GM21367 (cell line): ENCODE results near the gene COL6A3.

Source experiments
- ATAC-seq: cut with Tn5 transposase; IDR thresholded peaks from one replicate; pipeline ENCODE4 v1.9.1; 2021; ENCODE audit not compliant: unreplicated experiment

The COL6A3 gene

DNA sequence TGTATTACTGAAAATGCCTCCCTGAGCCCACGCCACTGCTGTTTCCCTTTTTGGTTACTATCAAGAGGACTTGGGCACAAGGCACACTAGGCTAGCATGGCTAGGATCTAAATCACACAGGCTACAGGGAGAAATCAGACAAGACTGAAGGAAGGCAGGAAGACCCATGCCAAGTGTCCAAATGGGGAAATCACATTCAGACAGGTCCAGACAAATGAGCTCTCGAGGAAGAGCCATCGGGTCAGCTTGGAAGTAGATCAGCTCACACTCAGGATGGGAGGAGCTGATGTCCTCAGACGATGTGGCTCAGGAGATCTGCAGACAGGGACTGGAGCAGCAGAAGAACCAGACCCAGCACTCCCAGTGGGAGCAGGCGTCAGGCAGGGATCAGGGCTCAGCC, 113.2 kb downstream of the COL6A3 start:
- no peak for ATAC-seq

DNA sequence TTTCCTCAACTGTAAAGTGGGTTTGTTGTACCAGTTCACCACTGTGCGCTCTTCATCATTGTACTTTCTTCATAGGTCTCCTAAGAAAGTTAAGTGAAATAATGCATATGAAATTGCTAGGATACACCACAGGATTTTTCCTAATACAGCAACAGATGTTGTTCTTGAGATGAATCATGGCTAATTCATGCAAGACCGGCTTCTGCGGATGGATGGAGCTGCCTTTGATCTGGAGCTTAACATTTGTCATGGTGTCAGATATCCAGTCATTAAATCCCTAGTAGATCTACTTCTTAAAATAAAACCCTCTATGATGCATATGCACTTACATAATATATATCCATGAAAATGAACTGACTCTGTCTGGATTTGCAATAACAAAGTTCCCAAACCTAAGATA, 114.1 kb downstream of the COL6A3 start:
- no peak for ATAC-seq

DNA sequence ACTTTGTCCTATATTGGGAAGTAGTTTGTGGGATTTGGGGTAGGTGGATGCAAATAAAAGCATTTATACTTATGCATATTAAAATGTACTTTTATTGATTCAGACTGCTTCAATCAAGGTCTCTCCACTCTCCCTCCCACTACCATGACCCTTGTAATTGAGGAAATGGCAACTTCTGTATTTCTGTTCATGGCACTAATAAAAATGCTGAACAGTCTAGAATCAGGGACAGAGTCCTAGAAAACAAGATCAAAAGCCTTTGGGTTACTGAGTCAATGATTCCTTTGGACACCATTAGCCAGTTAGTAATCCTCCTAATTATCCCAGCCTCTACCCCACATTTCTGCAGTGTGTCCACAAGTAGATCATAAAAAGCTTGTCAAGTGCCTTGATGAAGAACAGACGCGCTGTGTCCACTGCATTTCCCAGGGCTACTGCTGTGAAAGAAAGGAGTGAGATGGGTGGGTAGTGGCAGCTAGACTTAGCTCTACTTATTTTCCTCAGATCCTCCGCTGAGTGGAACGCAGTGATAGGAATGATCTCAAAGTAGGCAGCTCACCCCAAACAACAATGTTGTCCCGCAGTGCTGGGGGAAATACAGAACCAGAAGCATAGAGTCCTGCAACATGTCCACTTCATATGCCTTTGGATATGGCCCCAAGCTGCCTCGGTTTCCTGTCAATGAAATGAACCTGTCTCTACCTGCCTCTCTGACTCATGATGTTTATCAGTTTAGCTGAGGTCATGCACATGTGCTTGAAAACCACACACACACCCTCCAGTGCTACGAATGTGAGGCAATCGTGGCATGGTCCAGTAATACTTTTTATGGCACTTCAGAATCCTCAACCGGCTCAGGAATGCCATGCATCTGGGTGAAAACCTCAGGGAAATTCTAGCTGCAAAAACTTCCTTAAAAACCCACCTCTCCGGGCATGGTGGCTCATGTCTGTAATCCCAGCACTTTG, 115.5 kb downstream of the COL6A3 start:
- ATAC-seq = no peak

DNA sequence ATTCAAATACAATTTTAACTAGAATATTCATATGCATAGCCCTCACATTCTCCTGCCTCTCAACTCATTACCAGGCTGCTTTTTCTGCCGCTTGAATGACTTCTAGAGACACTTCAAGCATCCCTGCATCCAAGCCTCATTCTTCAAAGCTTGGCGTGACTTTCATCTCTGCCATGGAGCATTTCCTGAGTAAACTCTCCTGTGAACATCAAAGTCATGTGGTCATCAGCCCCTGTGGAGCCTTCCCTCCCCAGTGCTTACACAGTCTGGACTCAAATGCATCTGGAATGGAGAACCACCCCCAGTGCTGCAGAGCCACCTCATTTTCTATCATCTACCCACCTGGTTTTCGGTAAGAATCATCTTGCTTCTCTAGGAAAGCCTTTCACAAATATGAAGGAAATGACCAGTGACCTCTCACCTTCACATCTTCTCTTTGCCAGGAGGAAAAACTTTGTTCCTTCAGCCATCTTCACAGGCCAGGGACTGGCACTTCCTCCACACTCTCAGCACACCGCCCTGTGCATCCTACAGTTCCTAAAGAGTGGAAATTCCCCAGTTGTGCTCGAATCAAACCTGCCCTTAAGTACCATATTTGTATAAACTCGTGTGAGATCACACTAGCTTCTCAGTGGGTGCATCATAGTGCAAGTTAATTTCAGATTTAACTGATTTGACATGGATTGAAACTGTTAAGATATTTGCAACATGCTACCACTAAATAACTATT, 116.4 kb downstream of the COL6A3 start:
- no peak for ATAC-seq

DNA sequence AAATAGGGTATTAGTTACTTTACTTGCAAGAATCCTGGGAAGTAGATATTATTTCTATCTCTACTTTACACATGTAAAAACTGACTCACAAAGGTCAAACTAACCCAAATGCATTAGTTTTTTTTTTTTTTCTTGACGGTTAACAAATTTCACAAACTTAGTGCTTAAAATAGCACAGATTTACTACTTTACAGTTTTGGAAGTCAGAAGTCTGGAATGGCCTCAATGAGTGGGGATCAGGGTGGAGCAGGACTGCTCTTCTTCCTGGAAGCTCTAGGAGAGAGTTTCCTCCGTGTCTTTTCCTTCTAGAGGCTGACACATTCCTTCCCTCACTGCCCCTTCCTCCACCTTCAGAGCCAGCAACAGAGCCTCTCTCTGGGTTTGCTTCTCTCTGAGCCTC, 117.2 kb downstream of the COL6A3 start:
- no peak for ATAC-seq

DNA sequence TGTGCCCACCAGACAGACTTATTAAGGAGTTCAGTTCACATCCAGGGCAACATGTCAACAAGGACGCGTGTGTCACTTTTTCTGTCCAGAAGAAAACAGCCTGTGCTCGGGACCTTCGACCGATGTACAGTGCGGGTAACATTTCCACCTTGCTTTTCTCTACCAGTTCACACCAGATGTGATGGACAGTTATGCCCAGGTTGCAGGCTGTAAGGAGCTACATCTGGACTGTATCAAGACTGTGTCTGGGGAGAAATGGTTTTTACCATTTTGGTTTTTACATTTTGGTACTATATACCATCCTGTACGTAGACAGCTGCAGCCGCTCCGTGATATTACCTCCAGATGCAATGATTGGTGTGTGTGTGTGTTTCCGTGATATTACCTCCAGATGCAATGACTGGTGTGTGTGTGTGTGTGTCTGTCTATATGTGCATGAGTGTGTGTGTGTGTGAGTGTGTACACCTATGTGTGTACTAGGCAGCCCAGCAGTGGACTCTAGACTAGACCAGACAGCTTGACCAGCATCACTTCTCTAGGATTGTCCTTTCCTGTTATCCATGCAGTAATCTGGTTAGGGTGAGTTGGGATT, 118.0 kb downstream of the COL6A3 start:
- ATAC-seq = no peak

DNA sequence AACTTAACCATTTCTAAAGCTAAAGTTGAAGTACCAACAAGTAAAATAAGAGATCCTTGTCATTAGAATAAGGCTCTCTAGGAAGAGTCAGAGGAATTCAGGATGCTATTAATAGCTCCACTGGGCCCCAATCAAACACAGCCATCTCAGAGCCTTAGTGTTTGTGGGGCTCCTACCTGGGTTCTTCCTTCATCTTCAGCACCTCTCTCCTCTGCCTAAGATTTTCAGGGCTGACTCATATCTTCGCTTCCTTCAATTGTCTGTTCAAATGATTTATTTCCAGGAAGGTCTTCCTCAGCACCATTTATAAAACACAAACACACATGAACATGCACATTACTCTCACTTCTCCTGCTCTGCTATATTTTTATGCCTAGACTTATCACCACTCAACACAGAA, 119.5 kb downstream of the COL6A3 start:
- no peak for ATAC-seq

DNA sequence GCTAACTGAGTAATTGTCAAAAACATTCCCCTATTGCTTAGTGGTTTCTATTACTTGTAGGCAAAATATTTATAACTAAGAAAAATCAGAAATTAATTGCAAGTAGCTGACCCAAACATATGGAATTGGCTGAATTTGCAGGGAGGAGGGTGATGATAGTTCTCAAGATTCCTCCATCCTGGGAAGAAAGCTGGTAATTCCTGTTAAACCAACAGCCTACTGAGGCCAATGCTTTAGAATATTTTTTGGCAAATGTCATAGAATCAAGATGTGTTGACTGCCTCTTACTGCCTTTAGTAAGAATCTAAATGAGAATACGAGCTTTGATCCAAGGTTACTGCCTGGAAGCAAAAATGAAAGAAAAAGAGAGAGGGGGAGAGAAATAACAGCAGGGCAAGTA, 120.0 kb downstream of the COL6A3 start:
- no peak for ATAC-seq

DNA sequence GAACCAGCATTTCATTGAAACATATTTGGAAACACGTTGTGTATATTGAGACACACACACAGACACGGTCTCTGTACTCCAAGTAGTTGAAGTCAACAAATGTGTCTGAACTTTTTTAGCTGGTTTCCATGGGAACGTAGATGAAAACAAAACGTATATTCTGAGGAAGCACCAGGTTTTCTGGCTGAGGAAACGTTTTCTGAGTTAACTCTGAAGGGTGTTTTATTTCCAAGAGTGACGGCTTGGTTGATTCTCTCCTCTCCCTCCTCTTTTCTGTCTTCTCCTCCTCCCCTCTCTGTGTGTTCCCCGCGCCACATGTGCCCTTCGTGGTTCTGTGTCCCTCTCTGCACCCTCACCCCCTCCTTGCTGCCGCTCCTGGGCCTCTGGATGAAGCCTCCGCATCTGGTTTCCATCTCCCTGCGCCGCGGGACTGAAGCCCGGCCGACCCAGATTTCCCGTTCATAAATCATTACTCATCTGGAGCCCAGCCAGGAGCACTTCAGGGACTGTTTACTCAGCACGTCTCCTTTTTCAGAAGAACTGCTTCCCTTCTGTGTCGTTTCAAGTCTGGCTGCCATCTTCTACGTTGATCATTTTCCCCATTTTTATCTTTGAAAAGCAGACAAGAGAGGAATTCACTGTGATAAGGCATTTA, 122.7 kb downstream of the COL6A3 start:
- no peak for ATAC-seq

DNA sequence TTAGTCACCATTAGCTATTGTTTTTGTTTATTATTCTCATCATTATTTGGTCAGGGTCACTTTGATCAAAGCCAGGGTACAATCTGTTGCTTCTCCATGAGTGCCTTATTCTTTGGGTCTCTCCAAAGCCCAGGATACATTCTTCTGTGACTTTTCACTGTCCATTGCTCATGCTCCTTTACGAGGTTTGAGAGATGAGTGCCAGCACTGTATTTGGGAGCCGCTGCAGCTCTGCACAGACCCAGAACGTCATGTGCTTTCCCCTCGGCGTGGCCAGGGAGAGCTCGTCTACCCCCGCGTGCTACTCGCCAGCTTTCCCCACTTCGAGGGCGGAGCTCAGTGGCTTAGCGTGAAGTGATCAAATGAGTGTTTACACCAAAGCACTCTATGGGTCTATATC, 123.7 kb downstream of the COL6A3 start:
- ATAC-seq = no peak

DNA sequence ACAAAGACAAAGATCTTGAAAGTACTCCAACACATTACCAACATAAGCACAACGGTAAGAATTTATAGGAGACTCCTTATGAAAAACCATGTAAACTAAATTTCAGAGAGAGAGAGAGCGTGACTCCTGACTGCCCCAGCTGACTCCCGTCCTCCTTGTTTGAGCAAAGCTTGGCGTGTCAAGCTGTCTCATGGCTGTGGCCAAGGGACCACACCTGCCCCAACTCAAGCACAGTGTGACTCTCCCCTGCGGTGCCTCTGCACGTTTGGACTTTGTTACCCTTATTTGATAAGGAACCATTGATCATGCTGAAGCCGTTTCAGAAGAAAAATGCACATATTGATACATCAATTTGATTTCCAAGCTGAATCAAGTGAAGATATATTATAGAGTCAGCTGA, 124.8 kb downstream of the COL6A3 start:
- ATAC-seq = no peak

DNA sequence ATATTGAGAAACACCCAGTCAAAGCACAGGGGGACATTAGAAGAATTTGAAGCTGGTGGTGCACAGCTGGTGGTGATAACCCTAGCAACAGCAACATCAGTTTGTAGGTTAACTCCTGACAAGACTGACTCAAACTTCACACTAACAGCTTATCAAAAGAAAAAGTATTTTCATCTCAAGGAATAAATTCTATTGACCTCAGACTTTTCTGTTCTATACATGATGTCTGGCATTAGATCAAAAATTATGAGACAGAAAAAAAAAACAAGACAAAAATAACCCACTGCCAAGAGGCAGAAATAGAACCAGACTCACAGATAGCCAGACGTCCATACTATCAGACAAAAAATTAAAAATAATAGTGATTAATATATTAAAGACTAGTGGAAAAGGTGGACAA, 126.1 kb downstream of the COL6A3 start:
- ATAC-seq = no peak

DNA sequence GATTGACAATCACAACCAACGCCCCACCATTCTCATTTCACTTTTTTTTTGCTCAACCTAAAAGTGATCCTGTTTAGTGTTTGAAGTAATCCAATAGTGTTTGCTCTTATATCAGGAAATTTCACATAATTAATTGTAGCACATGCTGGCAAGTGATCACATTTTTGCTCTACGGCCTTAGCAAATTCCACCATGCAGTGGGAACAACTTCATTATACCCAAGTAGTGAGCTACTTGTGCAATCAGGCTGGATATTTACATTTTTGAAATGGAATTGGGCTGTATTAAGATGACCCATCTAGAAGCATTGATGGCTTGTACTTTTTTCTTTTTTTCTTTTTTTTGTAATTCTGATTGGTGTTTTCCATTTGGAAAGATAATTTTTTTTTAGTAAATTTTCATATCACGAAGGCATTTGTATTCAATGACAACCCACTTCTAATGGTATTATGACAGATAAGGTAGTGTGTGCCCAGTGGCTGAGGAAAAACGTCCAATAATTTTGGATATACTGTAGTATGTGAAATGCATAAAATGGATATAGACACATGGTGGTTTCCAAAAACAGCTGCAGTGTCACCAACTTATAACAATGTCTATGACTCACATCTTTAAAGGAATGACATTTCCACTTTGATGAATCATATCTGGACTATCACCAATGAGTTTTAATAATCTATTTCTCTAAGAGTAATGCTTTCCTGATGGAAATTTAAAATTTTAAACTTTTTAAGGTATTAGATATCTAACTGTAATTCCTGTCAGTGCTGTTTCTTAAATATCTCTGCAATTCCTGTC, 130.6 kb downstream of the COL6A3 start:
- ATAC-seq = no peak

DNA sequence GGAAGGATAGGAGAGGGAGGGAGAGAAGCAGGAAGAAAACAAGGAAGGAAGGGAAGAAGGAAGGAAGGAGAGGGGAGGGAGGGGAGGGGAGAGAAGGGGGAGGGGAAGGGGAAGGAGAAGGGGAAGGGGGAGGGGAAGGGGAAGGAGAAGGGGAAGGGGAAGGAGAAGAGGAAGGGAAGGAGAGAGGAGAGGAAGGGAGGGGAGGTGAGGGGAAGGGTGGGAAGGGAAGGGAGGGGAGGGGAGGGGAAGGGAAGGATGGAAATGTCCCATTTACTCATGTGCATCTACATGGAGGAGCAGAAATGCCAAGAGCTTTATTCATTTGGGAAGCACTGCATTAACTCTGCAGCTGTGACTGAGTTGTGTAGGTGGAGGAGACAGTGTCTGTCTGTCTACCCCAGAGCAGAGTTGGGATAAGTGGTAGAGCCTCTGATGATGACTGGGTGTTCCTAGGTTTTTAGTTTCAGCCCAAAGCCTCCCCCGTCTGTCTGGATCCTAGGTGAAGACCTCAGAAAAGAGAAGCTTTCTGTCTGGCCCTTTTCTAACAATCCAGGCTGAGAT, 131.3 kb downstream of the COL6A3 start:
- ATAC-seq = no peak

DNA sequence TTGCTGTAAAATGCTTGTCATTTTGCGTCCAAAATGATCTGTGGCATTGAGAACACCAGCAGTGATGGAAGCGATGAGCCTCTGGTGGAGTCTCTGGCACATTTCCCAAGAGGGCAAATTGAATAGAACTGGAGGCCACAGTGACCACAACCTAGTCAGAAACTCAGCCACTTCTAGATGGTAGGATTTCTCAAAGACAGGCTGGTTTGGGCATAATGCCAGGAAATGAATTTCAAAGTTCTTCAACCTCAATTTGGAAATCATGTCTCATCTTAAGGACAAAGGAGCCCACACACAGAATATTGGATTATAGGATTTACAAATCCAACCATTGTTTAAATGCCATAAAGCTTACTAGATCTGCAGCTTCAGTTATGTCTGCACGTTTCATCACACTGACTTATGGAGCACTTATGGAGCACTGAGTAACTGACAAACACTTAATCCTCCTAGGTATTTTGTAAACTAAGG, 132.1 kb downstream of the COL6A3 start:
- ATAC-seq = no peak

DNA sequence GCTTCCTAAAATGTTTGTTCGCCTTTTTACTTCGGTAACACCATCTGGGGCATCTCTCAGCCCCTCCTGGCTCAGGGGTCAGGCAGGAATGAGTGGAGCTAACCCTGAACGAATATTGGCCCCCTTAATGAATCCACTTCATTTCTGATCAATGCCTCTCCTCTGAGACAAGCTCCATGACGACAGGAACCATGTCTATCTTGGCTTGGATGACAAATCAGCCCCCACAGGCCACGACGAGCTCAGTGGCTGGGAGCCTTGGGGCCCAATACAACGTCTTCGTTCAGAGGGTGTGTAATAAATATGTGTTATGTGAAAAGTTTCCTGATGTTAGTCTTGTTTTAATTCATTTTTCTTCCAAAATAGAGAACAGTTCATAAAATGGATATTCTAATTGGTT, 133.0 kb downstream of the COL6A3 start:
- ATAC-seq = no peak

DNA sequence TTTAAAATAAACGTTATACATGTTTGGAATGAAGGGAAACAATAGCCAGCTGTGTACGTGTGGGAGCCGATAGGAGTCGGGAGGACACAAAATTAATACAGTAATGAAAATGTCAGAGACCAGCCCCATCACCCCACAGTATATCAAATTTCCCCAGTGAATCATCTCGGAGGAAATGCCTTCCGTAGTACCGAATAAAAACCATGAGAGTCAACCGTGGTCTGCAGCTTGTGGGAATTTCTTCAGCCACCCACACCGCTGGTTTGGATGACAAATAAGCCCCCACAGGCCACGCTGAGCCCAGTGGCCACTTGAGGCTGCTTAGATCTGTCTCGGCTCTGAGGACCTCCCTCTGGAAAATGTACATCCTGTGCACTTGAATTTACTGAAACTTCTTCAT, 133.7 kb downstream of the COL6A3 start:
- no peak for ATAC-seq

DNA sequence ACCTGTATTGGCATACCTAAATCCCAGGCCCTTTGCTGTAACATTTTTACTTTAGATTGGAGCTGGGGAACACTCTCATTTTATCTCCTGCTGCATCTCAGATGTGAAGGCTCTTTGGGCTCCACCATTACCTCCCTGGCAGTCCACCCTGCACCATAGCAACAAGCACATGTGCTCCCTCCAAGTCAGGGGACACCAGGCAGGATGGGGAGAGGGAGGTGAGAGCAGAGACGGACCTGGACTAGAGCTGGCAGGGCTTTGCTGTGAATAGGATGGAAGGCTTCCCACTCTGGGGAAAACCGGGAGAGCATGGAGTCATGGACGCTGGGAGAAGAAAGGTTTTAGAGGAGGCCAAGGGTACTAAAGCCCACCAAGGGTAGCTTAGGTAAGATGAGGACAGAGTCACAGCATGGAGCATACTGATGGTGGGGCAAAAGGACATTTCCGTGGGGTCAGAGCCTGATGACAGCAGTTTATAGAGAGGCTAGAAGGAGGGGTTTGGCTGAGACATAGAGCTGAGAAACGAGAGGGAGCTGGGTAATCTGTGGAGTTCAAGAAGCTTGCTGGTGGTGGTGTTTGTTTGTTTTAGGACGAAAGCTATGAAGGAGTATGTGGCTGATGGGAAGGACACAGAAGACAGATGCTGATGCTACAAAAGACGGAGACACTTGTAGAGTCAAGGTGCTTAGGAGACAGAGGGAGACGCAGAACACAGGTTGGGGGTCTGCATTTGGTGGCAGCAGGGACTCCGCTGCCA, 134.8 kb downstream of the COL6A3 start:
- no peak for ATAC-seq

DNA sequence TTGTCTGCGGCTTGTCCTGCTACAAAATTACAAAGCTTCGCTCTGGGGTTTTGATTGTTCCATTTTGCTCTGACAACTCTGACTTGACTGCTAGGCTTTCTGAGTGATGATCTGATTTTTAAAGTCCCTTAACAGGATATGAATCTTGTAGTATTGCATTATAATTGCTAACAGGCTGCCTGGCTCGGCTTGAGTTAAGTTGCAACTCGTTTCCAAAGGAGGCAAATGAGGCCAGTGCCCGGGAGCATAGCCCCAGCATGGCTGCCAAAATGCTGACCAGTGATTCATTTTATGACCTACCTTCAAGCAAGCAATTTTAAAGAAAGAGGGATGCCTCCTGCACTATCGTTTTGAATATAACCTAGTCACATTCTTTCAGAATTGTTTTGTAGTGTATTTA, 135.4 kb downstream of the COL6A3 start:
- ATAC-seq = no peak
